HCT116 (cell line): ENCODE results near the gene KLK13. TPM values are rescaled to one million over a fixed set of nuclear protein-coding genes. Genes with fewer than 3 reads are reported as not detected.

Source experiments
- ATAC-seq: fragments of 200-7000 bp; cut with Tn5 transposase; 2 replicates; pipeline ENCODE4 v1.9.1; 2020; ENCODE audit warnings: mild to moderate bottlenecking, moderate library complexity
- BruUV-seq: library from RNA; stranded (reverse); fragments of 400-500 nt; replicated peaks from 2 replicates; lab custom pipeline; 2021; lab: Mats Ljungman, UMichigan
- CTCF ChIA-PET: fragments of 300-600 bp; sonication (Branson Sonifier 250); formaldehyde crosslinking; loops from one replicate; lab custom pipeline; 2021; ENCODE audit warnings: antibody characterized with exemption; lab: Charles Lee
- POLR2A ChIA-PET: fragments of 300-600, 350-600 bp; sonication (Branson Sonifier 250); formaldehyde crosslinking; loops from one replicate; lab custom pipeline; 2021; ENCODE audit warnings: antibody characterized with exemption; lab: Charles Lee
- RAD21 ChIA-PET, 2 experiments: fragments of 300-600 bp; sonication (Branson Sonifier 250); formaldehyde crosslinking; loops; one replicate each; lab custom pipeline; 2023; ENCODE audit warnings: low total read pairs in 2 of 2; ENCODE audit not compliant: uncharacterized antibody in 2 of 2, unreplicated experiment in 2 of 2, low non-redundant PET in 1 of 2; lab: Charles Lee
- DNase-seq: peaks from one replicate; pipeline ENCODE4 v3.0.0-alpha.2; 2010; ENCODE audit warnings: low read depth, low spot score
- H2AFZ ChIP-seq: fragments of 200-600 bp; shearing (Covaris generic), sonication (generic); 2 replicates; pipeline ENCODE4 v1.6.1; 2017; ENCODE audit warnings: low read depth, mixed run types, mixed read lengths, antibody characterized with exemption, low read length; ENCODE audit not compliant: poor library complexity, severe bottlenecking
- H3K27ac ChIP-seq: 2 replicates; pipeline ENCODE4 v1.5.1; 2012; ENCODE audit warnings: low read depth, low read length
- H3K27me3 ChIP-seq: fragments of 200-600 bp; sonication (generic); 2 replicates; pipeline ENCODE4 v1.6.1; 2016; ENCODE audit warnings: mixed run types, low read length, mixed read lengths; ENCODE audit not compliant: insufficient read depth
- H3K36me3 ChIP-seq, 2 experiments: fragments of 200-500 bp in 1 of 2; fragments of 200-600 bp in 1 of 2; sonication (Bioruptor generic) in 1 of 2; sonication (generic) in 1 of 2; 2 replicates each; pipeline versions ENCODE4 v1.5.1 to v1.6.1; 2014 to 2016; ENCODE audit warnings: low read length in 2 of 2, inconsistent platforms in 1 of 2, mixed read lengths in 1 of 2, mixed run types in 1 of 2; ENCODE audit not compliant: insufficient read depth in 2 of 2, control insufficient read depth in 1 of 2
- H3K4me1 ChIP-seq, 2 experiments: fragments of 200-600 bp in 1 of 2; sonication (generic) in 1 of 2; 2 replicates each; pipeline versions ENCODE4 v1.5.1 to v1.6.1; 2012 to 2017; ENCODE audit warnings: low read length in 2 of 2, inconsistent platforms in 1 of 2, mild to moderate bottlenecking in 1 of 2, mixed read lengths in 1 of 2, mixed run types in 1 of 2, moderate library complexity in 1 of 2; ENCODE audit not compliant: insufficient read depth in 2 of 2, control insufficient read depth in 1 of 2
- H3K4me2 ChIP-seq: fragments of 200-600 bp; sonication (generic); 2 replicates; pipeline ENCODE4 v1.6.1; 2017; ENCODE audit warnings: mixed run types, low read length, mixed read lengths
- H3K4me3 ChIP-seq, 2 experiments: fragments of 200-600 bp in 1 of 2; sonication (generic) in 1 of 2; replicated peaks in 1 of 2; 2 replicates each; pipeline ENCODE4 v1.5.1; 2011 to 2016; ENCODE audit warnings: low read length in 2 of 2, control low read depth in 1 of 2, low read depth in 1 of 2, mild to moderate bottlenecking in 1 of 2, mixed read lengths in 1 of 2, mixed run types in 1 of 2
- H3K79me2 ChIP-seq: fragments of 200-600 bp; sonication (generic); 2 replicates; pipeline ENCODE4 v1.6.1; 2017; ENCODE audit warnings: mild to moderate bottlenecking, mixed run types, low read length, moderate library complexity, mixed read lengths; ENCODE audit not compliant: insufficient read depth
- H3K9ac ChIP-seq: fragments of 200-600 bp; sonication (generic); 2 replicates; pipeline ENCODE4 v1.6.1; 2016; ENCODE audit warnings: low read length, mixed read lengths
- H3K9me2 ChIP-seq: fragments of 200-600 bp; sonication (generic), shearing (Covaris generic); 2 replicates; pipeline ENCODE4 v1.6.1; 2017; ENCODE audit warnings: mixed run types, mild to moderate bottlenecking, moderate library complexity; ENCODE audit not compliant: insufficient read depth
- H3K9me3 ChIP-seq, 2 experiments: fragments of 200-500 bp in 1 of 2; fragments of 200-600 bp in 1 of 2; sonication (Bioruptor generic) in 1 of 2; sonication (generic) in 1 of 2; 2 replicates each; pipeline ENCODE4 v1.6.1; 2014 to 2017; ENCODE audit warnings: low read length in 2 of 2, mixed read lengths in 2 of 2, inconsistent platforms in 1 of 2, low read depth in 1 of 2, mild to moderate bottlenecking in 1 of 2, mixed run types in 1 of 2, moderate library complexity in 1 of 2; ENCODE audit not compliant: control insufficient read depth in 1 of 2, insufficient read depth in 1 of 2
- H4K20me1 ChIP-seq: fragments of 200-600 bp; sonication (generic), shearing (Covaris generic); 2 replicates; pipeline ENCODE4 v1.6.1; 2017; ENCODE audit warnings: mixed run types, mild to moderate bottlenecking, moderate library complexity; ENCODE audit not compliant: insufficient read depth
- CBX3 ChIP-seq: IDR thresholded peaks from 2 replicates; pipeline ENCODE4 v1.6.1; 2012; ENCODE audit warnings: low read depth
- CEBPB ChIP-seq: IDR thresholded peaks from 2 replicates; pipeline ENCODE4 v1.6.1; 2012; ENCODE audit warnings: low read depth
- ELF1 ChIP-seq: IDR thresholded peaks from 2 replicates; pipeline ENCODE4 v1.6.1; 2012; ENCODE audit warnings: low read depth, borderline replicate concordance
- EZH2phosphoT487 ChIP-seq: fragments of 200-600 bp; IDR thresholded peaks from 2 replicates; pipeline ENCODE4 v1.6.1; 2018; ENCODE audit warnings: antibody characterized with exemption, borderline replicate concordance
- FOSL1 ChIP-seq: IDR thresholded peaks from 2 replicates; pipeline ENCODE4 v1.6.1; 2012; ENCODE audit warnings: low read depth
- JUND ChIP-seq: IDR thresholded peaks from 2 replicates; pipeline ENCODE4 v1.6.1; 2012
- POLR2AphosphoS5 ChIP-seq: IDR thresholded peaks from 2 replicates; pipeline ENCODE4 v1.6.1; 2011; ENCODE audit warnings: mild to moderate bottlenecking, low read depth, low read length, moderate library complexity
- RAD21 ChIP-seq: IDR thresholded peaks from 2 replicates; pipeline ENCODE4 v1.6.1; 2012; ENCODE audit warnings: low read depth, mild to moderate bottlenecking
- SIN3A ChIP-seq: IDR thresholded peaks from 2 replicates; pipeline ENCODE4 v1.6.1; 2012; ENCODE audit warnings: low read depth
- SP1 ChIP-seq: IDR thresholded peaks from 2 replicates; pipeline ENCODE4 v1.6.1; 2012; ENCODE audit warnings: low read depth
- SRF ChIP-seq: IDR thresholded peaks from 2 replicates; pipeline ENCODE4 v1.6.1; 2012; ENCODE audit warnings: low read depth
- TCF7L2 ChIP-seq: IDR thresholded peaks from 2 replicates; pipeline ENCODE4 v1.7.0; 2011; ENCODE audit warnings: borderline replicate concordance, inconsistent platforms; ENCODE audit not compliant: insufficient read depth, insufficient read length; ENCODE audit errors: extremely low read depth
- YY1 ChIP-seq: IDR thresholded peaks from 2 replicates; pipeline ENCODE4 v1.6.1; 2011; ENCODE audit warnings: low read length, low read depth, moderate library complexity, mild to moderate bottlenecking; ENCODE audit not compliant: insufficient replicate concordance; ENCODE audit errors: extremely low read depth
- ZFX ChIP-seq: fragments of 450-650 bp; IDR thresholded peaks from 2 replicates; pipeline ENCODE4 v1.6.1; 2017
- intact Hi-C: fragments of 100-400 bp; cut with micrococcal nuclease; formaldehyde crosslinking; loops from 2 replicates; pipeline ENCODE4 v1.10.0; 2022
- total RNA-seq: library from RNA; stranded (reverse); gene quantifications from one replicate; pipeline ENCODE4 v1.2.1, GENCODE V29; 2021; ENCODE audit not compliant: unreplicated experiment
- TF ChIP-seq, protein P1 (sequence below): IDR thresholded peaks from 2 replicates; pipeline ENCODE4 v1.6.1; 2011; ENCODE audit warnings: mild to moderate bottlenecking, low read length, moderate library complexity; ENCODE audit not compliant: insufficient replicate concordance; ENCODE audit errors: extremely low read depth
- TF ChIP-seq, protein P2 (sequence below), 3 experiments: fragments of 200-600 bp in 1 of 3; sonication (generic) in 1 of 3; IDR thresholded peaks in 2 of 3; conservative IDR thresholded peaks in 1 of 3; 2 replicates each; pipeline ENCODE4 v1.5.1; 2012 to 2017; ENCODE audit warnings: low read depth in 2 of 3, low read length in 2 of 3, antibody characterized with exemption in 1 of 3, borderline replicate concordance in 1 of 3, control low read depth in 1 of 3, mild to moderate bottlenecking in 1 of 3, mixed read lengths in 1 of 3, mixed run types in 1 of 3, moderate library complexity in 1 of 3; ENCODE audit not compliant: insufficient read depth in 1 of 3
- TF ChIP-seq, protein P3 (sequence below): IDR thresholded peaks from 2 replicates; pipeline ENCODE4 v1.6.1; 2012
- TF ChIP-seq, protein P4 (sequence below): IDR thresholded peaks from 2 replicates; pipeline ENCODE4 v1.6.1; 2012; ENCODE audit warnings: low read depth

The KLK13 gene
- total RNA-seq, 1 experiment from 2014 or later: 3.2 TPM

DNA sequence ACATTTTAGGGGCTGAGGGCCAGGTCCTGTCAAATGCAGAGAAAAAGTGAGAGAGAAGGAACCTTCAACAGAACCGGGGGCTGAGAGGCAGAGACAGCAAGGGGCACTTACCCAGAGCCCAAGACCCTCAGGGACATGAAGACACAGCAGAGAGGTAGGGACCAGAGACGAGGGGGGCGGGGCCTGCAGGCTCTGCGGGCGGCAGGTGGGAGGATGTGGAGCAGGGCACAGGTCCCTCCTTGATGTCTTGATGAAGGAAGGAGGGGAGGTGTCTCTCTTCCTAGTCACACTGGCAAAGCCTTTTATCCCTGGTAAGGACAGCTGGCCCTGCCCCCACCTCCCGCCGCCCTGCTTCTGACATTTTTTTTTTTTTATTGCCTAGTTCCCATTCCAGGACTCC is 17.7 kb upstream of the KLK13 start, which contains the start of gene KLK14:
Gene KLK14, minus strand, starts transcription at position 277 of the 400 bp plus-strand sequence. Its CDS starts 273 bp downstream, at position 4.
- intact Hi-C loops: no loop called here
- no peaks in the 10 kb centered on the region for H3K9me2 ChIP-seq
- DNase-seq (no peak), ATAC-seq (no peak)
- RAD21 ChIA-PET: no interaction called here
- CTCF ChIA-PET: no interaction called here
- H3K79me2 ChIP-seq: no peaks in the 10 kb centered on the region
- POLR2A ChIA-PET: no interaction called here
- H3K4me1 ChIP-seq: no peaks in the 10 kb centered on the region
- H3K27ac ChIP-seq: no peak within 1 kb of the TSS
- H3K9ac ChIP-seq: no peak within 1 kb of the TSS
- no peaks in the 10 kb centered on the region for H4K20me1 ChIP-seq
- no peak within 1 kb of the TSS for H3K4me2 ChIP-seq
- TF ChIP-seq CBX3: no peak
- no peak for TF ChIP-seq CEBPB
- TF ChIP-seq EZH2phosphoT487: no peak
- TF ChIP-seq ELF1: no peak
- no peak for TF ChIP-seq SIN3A
- TF ChIP-seq, protein P1, sequence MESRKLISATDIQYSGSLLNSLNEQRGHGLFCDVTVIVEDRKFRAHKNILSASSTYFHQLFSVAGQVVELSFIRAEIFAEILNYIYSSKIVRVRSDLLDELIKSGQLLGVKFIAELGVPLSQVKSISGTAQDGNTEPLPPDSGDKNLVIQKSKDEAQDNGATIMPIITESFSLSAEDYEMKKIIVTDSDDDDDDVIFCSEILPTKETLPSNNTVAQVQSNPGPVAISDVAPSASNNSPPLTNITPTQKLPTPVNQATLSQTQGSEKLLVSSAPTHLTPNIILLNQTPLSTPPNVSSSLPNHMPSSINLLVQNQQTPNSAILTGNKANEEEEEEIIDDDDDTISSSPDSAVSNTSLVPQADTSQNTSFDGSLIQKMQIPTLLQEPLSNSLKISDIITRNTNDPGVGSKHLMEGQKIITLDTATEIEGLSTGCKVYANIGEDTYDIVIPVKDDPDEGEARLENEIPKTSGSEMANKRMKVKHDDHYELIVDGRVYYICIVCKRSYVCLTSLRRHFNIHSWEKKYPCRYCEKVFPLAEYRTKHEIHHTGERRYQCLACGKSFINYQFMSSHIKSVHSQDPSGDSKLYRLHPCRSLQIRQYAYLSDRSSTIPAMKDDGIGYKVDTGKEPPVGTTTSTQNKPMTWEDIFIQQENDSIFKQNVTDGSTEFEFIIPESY: no peak
- TF ChIP-seq, protein P2, sequence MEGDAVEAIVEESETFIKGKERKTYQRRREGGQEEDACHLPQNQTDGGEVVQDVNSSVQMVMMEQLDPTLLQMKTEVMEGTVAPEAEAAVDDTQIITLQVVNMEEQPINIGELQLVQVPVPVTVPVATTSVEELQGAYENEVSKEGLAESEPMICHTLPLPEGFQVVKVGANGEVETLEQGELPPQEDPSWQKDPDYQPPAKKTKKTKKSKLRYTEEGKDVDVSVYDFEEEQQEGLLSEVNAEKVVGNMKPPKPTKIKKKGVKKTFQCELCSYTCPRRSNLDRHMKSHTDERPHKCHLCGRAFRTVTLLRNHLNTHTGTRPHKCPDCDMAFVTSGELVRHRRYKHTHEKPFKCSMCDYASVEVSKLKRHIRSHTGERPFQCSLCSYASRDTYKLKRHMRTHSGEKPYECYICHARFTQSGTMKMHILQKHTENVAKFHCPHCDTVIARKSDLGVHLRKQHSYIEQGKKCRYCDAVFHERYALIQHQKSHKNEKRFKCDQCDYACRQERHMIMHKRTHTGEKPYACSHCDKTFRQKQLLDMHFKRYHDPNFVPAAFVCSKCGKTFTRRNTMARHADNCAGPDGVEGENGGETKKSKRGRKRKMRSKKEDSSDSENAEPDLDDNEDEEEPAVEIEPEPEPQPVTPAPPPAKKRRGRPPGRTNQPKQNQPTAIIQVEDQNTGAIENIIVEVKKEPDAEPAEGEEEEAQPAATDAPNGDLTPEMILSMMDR (IDR thresholded peaks at IDR 0.05 in 2 of 3, conservative IDR thresholded peaks at IDR 0.05 in 1 of 3; ENCODE audit: borderline replicate concordance in 1 of 3, insufficient read depth in 1 of 3, low read depth in 2 of 3, low read length in 2 of 3): no peak
- TF ChIP-seq, protein P3, sequence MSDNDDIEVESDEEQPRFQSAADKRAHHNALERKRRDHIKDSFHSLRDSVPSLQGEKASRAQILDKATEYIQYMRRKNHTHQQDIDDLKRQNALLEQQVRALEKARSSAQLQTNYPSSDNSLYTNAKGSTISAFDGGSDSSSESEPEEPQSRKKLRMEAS: no peak
- no peak for TF ChIP-seq TCF7L2
- TF ChIP-seq RAD21: no peak
- no peak for TF ChIP-seq JUND
- no peak for TF ChIP-seq SP1
- TF ChIP-seq, protein P4, sequence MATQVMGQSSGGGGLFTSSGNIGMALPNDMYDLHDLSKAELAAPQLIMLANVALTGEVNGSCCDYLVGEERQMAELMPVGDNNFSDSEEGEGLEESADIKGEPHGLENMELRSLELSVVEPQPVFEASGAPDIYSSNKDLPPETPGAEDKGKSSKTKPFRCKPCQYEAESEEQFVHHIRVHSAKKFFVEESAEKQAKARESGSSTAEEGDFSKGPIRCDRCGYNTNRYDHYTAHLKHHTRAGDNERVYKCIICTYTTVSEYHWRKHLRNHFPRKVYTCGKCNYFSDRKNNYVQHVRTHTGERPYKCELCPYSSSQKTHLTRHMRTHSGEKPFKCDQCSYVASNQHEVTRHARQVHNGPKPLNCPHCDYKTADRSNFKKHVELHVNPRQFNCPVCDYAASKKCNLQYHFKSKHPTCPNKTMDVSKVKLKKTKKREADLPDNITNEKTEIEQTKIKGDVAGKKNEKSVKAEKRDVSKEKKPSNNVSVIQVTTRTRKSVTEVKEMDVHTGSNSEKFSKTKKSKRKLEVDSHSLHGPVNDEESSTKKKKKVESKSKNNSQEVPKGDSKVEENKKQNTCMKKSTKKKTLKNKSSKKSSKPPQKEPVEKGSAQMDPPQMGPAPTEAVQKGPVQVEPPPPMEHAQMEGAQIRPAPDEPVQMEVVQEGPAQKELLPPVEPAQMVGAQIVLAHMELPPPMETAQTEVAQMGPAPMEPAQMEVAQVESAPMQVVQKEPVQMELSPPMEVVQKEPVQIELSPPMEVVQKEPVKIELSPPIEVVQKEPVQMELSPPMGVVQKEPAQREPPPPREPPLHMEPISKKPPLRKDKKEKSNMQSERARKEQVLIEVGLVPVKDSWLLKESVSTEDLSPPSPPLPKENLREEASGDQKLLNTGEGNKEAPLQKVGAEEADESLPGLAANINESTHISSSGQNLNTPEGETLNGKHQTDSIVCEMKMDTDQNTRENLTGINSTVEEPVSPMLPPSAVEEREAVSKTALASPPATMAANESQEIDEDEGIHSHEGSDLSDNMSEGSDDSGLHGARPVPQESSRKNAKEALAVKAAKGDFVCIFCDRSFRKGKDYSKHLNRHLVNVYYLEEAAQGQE: no peak
- no peak for TF ChIP-seq YY1
- no peak for TF ChIP-seq POLR2AphosphoS5
- no peak for TF ChIP-seq FOSL1
- TF ChIP-seq SRF: no peak
- TF ChIP-seq ZFX: no peak
- no peak within 1 kb of the TSS for H3K4me3 ChIP-seq
- no peaks in the 10 kb centered on the region for H3K36me3 ChIP-seq
- H3K9me3 ChIP-seq: no peaks in the 10 kb centered on the region
- no peaks in the 10 kb centered on the region for H3K27me3 ChIP-seq
- H2AFZ ChIP-seq: no peak within 1 kb of the TSS
- BruUV-seq: no TSS peak
